NCI-H1930 (cell line): ENCODE measurements around the gene CFAP46.

Experiments
- DNase-seq, 2 experiments: peaks; one replicate each; lab custom pipeline; 2025; lab: John Stamatoyannopoulos, UW

CFAP46 gene

DNA sequence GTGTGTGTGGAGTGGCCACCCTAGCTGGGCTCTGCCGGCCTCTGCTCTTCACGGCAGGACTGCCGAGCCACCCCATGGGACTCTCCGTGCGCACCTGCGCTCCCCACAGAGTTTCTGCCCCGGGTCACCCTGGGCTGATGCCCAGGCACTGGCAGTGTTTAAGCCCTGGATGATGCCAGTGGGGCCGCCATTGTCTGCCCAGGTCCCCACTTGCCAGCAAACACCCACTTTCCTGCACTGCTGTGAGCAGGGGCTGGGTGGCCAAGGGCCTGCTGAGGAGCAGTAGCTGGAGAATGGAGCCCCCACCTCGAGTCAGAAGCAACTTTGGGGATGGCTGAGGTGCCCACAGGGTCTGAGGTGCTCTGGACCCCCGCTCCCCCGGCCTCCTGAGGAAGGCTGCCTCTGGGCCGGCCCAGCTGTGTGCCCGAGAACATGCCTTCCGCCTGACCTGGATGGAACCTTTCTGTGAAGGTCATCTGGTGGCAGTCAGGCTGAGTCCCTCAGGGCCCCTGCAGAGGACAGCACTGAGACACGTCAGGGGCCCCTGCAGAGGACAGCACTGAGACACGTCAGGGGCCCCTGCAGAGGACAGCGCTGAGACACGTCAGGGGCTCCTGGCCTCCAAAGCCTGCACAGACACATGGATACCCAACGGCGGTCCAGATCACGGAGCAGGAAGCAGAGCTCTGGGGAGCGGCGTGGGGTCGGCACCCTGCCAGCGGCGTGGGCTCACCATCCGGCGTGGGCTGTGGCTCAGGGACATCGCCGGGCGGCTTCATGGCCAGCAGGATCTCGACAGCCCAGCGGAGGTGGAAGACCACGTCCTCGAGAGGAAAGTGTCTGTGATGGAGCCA is 62.0 kb downstream of the CFAP46 start:
- DNase-seq, result no peak

DNA sequence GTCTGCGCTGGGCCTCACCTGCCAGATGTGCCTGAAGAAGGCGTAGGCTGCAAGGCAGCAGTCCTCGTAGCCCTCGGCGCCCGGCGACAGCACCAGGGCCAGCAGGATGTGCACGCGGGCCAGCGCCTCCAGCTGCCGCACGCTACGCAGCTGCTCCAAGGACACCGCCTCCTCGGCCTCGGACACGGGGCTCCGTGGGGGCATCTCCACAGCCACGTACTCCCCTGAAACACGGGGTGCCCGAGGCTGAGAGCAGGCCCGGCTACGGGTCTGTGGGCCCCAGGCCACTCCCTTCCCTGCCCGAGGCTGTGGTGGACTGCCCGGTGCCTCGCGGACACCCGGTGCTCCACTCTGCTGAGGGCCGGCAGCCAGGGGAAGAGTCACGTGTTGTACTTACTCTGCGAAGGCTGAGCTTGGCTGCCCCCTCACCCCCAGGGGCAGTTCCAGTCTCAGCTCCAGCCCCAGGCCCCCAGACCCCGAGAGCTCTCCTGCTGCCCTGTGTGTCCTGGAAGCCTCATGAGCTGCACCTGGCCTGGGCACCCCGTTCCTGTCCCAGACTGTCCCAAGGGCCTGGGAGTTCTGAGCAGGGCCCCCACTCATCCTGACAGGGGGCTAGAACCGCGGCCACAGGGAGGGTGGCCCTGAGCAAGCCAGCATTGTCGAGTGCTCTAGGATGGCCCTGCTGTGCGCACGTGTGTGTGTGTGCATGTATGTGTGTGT is 62.8 kb downstream of the CFAP46 start:
- DNase-seq, result no peak

- no peak for DNase-seq
Observed at GRCh38 chr10:132878730-132879407, 63.5 kb downstream of the CFAP46 start.

DNA sequence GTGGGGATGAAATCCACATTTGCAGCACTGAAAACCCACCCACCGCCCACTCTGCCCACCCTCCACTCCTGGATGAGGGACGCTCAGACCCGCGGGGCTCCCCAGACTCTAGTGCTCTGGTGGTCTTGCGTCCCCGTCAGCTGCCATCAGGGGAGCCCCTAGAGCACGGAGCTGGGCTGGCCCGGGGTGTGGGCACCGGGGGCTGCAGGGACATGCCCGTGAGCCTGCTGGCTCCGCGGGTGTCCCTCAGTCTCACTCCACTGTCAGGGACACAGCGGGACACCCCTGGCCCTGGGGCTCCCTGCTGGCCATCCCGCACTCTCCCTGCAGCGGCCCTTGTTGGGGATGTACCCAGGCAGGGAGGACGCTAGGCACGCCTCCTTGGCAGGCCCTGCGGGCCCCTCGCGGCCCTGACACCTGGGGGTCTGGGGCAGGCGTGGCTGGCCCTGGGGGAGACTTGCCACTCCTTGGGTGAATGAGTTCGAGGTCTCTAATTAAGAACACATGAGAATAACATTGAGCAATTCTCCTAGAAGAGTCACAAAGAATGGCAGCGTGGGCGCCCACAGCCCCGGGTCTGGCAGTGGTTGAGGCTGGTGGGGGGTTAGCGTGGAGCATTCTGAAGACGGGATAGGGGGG is 64.2 kb downstream of the CFAP46 start:
- no peak for DNase-seq

- no peak for DNase-seq
Observed at GRCh38 chr10:132877473-132877872, 64.9 kb downstream of the CFAP46 start.

DNA sequence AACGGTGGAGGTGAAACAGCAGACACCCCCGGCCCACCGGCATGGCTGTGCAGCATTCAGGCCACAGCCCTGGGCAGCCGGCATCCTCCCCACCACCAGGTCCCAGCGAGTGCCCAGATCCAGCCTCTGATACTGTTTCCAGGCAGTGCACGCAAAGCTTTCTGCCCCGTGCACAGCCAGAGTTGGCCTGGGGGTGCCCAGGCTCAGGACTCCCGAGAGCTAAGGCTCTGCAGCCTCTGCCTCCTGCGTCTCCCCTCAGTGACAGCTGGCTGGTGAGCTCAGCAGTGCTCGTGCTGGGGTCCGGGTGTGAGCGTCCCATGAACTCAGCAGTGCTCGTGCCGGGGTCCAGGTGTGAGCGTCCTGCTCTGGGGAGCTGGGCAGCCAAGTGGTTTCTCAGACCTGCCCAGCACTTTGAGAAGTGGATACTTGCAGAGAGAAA is 65.4 kb downstream of the CFAP46 start:
- no peak for DNase-seq

GRCh38 chr10:132876131-132876860 is 66.1 kb downstream of the CFAP46 start:
- no peak for DNase-seq

GRCh38 chr10:132875435-132875834 is 66.9 kb downstream of the CFAP46 start:
- no peak for DNase-seq

DNA sequence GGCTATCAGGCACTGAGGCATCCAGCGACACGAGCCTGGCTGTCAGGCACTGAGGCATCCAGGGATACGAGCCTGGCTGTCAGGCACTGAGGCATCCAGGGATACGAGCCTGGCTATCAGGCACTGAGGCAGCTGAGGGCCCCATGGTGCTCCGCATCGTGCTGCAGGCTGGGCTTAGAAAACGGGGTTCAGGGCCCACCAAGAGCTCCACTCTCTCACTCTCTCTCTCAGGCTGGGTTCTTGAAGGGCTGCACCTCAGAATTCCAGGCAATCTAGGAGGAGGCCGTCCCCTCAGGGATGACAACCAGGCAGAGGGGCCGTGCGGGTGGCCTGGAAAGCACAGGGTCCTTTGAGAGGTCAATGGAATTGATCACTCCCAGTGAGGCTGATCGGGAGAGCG is 69.0 kb downstream of the CFAP46 start:
- no peak for DNase-seq

- DNase-seq, result no peak
Observed at GRCh38 chr10:132872658-132873057, 69.7 kb downstream of the CFAP46 start.

GRCh38 chr10:132870426-132870825 is 71.9 kb downstream of the CFAP46 start:
- DNase-seq, result no peak

GRCh38 chr10:132869621-132870020 is 72.7 kb downstream of the CFAP46 start:
- no peak for DNase-seq

- DNase-seq, result no peak
Observed at GRCh38 chr10:132868995-132869394, 73.4 kb downstream of the CFAP46 start.

DNA sequence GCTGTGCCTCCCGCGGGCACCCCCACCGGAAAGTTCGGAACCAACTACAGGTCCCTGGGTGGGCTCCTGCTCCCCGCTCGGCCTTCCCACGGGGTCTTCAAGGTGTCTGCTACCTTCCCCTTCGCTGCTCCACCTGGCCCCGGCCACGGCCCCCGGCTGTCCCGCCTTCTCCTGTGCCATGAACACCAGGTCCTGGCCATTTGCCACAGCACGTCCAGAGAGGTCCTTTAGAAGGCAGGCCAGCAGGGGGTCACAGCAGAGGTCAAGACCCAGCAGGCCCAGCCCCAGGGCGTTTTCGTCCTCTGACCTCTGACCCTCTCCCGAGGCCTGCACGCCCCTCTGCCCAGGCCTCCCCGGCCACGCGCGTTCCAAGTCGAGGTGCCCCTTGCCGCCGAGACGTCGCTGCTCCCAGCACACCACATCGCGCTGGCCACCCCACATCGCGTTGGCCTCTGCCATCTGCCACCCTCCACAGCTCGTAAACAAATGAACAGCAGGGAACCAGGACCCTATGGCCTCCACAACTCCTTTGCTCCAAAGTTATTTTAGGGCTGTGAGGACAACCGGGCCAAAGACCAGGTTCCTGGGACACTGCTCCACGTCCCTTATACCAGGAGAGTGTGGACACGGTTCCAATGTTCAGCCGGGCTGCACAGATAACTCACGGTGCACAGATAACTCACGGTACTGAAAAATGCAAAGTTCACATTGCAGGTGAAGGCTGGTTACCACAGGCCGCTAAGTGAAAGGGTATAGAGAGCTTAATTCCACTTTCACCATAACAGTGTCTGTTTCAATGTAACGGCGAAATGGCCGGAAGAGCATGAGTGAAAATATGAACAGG is 74.3 kb downstream of the CFAP46 start:
- DNase-seq, result no peak

GRCh38 chr10:132866601-132867381 is 75.6 kb downstream of the CFAP46 start:
- DNase-seq, result no peak

DNA sequence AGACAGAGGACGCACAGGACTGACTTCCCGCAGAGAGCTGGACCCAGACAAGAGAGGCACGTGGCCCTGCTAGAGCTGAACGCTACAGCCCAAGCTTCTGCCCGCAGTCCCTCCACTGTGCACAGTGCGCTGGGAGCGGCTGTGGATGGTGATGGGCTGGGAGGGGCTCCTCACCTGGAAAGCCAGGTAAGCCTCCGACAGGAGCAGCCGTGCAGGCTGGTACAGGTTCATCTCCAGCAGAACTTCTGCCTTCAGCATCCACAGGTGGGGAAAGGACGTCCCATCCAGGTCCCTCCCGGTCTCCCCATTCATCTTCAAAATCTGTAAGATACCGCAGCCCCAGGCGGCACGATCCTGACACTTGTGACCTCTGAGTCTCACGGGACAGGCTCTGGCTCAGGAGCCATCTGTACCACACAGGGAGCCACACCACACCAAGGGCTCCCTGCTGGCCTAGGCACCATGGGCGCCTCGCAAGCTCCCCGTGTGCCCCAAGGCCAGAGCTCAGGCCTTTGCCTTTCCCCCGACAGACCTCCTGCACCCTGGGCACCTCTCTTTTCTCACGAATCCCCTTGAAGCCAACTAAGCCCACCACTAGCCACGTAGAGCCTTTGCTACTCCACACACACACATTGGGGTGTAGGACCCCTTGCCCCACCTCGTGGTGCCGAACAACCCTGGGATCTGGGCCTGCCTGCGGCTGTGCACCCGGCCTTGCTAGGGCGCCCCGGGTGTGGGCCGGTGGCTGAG is 76.3 kb downstream of the CFAP46 start:
- no peak for DNase-seq

DNA sequence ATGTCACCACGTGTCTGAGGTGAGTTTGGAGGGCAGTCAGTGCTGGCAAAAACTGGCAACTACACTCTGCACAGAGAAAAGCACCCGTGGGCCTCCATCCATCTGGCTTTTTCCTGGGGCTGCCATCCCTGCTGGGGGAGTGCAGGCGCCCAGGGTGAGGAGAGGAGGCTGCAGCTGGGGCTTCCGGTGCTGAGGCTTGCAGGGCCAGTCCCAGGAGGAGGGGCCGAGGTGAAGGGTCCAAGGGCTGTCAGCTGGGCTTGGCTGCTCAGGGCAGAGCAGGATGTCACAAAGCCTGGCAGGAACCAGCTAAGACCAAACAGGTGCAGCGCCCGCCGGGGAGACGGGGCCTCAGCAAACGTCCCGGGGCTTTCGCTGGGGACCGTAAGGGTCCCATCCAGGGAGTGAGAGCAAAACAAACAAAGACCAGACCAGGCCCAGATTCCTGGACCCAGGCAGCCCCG is 77.2 kb downstream of the CFAP46 start:
- DNase-seq, result no peak

- DNase-seq, result no peak
Observed at GRCh38 chr10:132862485-132863420, 79.6 kb downstream of the CFAP46 start.
